GM19455 (cell line): ENCODE data around the gene SFXN4.
"Not testable (repeated sequence)": the region's sequence is repeated elsewhere in the genome, so short reads cannot be mapped to it uniquely, and the experiment has no call there.

Experiments
- ATAC-seq: cut with Tn5 transposase; IDR thresholded peaks from one replicate; pipeline ENCODE4 v1.9.1; 2021; ENCODE audit not compliant: unreplicated experiment

The SFXN4 gene

DNA sequence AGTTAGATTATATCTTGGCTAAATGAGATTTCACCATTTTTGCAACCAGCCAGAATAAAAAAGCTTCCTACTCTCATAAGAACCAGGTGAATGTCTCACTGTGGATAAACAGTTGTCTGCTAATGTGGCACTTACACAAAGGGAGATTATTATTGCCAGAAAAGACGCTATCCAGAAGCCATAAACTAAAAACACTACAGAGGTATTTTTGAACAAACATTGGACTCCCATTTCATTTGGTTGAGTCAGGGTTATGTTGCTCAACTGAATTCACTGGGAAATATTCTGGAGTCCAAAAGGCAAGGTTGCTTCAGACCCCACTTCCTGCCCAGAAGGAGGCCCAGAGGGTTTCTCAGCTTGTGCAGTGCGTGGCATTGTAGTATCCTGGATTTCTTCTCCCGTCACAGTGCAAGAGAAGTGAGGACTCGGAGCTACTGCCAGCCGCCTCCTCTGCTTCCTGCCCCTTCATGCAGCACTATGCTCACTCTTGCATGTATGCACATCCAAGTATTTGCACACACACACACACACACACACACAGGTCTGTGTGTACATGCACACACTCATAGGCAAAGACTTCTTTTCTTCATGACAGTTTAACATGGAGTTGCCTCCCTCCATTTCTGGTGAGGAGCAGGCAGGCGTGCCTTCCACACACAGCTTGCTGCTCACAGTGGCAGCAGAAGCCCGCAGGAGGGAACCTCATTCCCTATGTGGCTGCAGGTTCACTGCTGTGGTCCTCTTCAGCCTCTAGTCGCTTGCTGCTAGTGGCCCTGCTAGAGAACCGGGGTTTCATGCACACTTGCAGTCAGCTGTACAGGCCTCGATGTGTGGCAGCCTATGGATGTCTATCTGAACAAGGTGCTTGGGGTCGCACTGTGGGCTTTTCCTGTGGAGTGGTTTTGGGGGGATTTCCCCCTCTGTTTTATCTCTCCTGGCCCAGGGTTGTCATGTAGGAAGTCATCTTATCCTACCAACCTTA is 51.5 kb downstream of the SFXN4 start:
- ATAC-seq, result no peak

DNA sequence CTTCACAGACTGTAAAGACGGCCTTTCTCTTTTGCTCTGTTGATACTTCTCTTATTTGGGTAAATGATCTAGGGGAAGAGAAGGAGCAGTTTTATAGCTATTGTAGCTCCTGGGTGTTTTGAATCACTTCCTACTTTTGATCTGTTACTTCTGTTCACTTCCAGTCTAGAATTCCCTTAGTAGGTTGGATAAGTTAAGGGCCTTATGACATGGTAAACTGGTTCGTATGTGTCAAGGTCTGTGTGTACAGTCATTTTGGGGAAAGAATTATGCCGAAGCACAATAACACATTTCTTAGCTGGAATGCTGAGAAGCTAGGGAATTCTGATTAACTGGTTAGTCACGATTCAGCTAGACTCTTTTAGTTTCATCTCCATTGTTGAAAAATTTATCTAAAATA is 53.5 kb downstream of the SFXN4 start:
- no peak for ATAC-seq

DNA sequence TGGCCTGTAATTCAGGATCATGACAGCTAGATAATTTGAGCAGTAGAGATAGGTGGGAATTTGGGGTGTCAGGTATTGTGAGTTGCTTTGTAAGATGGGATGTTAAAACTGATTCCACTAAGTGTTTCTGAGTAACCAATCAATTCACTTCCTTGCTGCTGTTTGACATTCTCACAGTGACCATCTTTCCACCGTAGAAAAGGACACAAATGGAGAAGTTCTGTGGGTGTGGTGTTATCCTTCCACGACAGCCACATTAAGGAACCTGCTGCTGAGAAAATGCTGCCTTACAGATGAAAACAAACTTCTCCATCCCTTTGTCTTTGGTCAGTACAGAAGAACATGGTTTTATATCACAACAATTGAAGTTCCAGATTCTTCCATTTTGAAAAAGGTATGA is 57.7 kb downstream of the SFXN4 start:
- not testable (repeated sequence) for ATAC-seq

DNA sequence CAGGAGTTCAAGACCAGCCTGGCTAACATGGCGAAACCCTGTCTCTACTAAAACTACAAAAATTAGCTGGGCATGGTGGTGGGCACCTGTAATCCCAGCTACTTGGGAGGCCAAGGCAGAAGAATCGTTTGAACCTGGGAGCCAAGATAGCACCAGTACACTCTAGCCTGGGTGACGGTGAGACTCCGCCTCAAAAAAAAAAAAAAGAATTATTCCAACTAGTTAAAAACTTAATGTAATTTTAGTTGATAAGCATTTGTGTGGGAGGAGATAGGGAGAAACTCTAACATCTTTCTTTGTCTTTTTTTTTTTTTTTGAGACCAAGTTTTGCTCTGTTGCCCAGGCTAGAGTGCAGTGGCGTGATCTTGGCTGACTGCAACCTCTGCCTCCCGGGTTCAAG is 58.4 kb downstream of the SFXN4 start:
- ATAC-seq, result not testable (repeated sequence)

DNA sequence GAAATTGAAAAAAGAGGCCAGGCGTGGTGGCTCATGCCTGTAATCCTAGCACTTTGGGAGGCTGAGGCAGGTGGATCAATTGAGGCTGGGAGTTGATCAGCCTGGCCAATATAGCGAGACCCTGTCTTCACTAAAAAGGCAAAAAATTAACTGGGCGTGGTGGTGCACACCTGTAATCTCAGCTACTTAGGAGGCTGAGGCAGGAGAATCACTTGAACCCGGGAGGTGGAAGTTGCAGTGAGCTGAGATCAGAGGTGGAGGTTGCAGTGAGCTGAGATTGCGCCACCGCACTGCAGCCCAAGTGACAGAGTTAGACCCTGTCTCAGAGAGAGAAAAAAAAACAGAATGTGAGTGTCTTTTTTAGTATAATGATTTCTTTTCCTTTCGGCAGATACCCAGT is 59.6 kb downstream of the SFXN4 start:
- not testable (repeated sequence) for ATAC-seq

DNA sequence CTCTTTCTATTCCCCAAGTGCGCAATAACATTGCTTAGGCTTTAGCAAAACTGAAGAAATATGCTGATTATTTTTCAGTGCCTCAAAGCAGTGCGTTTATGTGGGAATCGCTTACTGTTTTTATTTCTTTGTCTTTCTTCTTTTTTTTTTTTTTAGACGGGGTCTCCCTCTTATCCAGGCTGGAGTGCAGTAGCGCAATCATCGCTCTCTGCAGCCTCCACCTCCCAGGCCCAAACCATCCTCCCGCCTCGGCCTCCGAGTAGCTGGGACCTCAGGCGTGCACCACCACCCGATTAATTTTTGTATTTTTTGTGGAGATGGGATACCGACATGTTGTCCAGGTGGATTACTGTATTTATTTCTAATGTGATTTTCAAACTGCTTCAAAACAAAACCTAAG is 60.4 kb downstream of the SFXN4 start:
- no peak for ATAC-seq

DNA sequence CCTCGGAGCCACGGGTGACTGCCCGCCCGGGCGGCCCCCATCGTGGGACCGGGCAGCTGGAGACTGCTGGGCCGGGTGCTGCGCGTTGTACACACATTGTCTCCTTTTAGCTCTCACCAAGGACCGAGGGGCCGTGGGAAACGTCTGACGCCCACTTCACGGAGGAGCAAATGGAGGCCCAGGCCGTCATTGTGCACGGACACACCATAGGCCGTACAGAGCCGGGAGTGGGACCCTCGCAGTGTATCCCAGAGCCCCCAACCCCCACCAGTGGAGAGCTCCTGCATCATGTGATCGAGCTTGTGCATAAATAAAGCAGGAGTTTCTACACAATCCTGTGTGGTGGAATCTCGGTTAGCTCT is 60.9 kb downstream of the SFXN4 start:
- peak; percentile 34 for ATAC-seq

DNA sequence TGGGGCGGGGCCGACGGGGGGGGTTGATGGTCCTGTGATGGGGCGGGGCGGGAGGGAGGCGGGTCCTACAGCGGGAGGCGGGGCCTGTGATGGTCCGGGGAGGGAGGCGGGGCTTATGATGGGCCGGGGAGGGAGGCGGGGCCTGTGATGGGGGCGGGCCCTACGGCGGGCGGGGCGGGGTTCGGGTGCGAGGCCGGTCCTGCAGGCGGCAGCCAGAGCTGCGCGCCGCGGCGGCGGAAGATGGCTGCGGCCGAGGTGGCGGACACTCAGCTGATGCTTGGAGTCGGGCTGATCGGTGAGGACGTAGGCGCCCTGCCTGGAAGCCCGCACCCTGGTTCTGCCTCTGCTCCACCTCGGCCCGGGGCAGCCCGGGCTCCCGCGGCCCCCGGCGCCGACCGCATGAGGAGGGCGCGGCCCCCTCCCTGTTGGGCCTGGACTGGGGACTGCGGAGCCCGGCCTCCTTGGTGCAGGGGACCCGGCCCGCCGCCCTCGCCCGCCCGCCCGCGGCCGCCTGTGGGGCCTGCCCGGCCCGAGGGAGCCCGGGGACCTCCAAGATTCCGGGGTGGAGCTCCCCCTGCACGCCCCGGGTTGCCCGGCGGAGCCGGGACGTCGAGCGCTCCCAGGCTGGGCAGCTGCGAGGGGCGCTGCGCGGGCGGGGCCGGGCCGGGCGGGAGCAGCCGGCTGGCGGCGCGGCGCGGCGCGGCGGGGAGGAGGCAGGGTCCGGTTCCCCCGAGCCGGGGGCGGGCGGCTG is 61.4 kb downstream of the SFXN4 start, which contains the start of gene DENND10:
Gene DENND10, plus strand, starts transcription at position 211 of the 751 bp plus-strand sequence. Its CDS starts 30 bp downstream, at position 241.
- peak; percentile 84 for ATAC-seq

DNA sequence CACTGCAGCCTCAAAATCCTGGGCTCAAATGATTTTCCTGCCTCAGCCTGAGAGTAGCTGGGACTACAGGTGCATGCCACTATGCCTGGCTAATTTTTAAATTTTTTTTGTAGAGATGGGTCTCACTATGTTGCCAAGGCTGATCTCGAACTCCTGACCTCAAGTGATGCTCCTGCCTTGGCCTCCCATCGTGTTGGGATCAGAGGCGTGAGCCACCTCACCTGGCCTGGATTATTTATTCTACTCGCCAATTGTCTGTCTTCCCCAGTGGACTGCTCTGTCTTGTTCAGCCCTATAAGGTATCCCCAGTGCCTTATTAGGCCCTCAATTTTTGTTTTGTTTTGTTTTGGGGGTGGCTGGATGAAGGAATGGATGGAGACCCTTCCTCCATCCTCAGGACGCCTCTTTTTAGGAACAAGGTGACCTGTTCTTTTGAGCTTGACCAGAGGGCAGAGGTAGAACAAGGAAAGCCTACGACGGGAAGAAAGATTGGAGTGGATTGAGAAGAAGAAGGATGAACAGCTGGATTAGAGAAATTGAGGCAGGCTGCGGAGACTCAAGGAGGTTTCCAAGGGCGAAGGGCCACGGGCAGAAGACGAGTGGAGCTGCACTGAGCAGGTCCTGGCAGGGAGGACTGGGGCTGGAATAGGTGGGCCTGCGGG is 62.1 kb downstream of the SFXN4 start:
- ATAC-seq, result no peak

DNA sequence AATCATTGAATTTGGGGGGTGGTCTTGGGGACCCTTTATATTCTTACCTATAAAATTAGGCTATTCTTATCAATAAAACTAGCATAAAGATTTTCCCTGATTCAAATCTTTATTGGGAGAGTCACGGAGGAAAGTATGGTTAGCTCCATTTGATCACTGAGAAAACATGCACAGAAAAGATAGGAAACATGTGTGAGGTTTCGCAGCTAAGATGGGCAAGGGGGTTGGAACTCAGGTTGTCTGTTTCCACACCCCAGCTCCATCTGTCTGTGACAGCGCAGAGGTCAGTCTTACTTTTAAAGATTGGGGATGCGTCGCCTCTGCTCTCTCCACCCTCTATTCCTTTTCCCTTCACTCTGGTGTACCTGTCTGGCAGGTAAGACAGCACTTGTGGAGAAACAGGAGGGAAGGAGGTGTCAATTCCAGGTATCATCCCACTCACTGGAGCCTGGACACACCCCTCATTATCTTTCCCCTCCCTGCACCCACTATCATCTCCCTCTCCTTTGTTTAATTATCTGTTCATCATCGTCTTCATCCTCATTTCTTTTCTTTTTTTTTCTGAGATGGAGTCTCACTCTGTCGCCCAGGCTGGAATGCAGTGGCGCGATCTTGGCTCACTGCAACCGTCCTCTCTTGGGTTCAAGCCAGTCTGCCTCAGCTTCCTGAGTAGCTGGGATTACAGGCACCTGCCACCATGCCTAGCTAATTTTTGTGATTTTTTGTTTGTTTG is 64.0 kb downstream of the SFXN4 start:
- no peak for ATAC-seq

DNA sequence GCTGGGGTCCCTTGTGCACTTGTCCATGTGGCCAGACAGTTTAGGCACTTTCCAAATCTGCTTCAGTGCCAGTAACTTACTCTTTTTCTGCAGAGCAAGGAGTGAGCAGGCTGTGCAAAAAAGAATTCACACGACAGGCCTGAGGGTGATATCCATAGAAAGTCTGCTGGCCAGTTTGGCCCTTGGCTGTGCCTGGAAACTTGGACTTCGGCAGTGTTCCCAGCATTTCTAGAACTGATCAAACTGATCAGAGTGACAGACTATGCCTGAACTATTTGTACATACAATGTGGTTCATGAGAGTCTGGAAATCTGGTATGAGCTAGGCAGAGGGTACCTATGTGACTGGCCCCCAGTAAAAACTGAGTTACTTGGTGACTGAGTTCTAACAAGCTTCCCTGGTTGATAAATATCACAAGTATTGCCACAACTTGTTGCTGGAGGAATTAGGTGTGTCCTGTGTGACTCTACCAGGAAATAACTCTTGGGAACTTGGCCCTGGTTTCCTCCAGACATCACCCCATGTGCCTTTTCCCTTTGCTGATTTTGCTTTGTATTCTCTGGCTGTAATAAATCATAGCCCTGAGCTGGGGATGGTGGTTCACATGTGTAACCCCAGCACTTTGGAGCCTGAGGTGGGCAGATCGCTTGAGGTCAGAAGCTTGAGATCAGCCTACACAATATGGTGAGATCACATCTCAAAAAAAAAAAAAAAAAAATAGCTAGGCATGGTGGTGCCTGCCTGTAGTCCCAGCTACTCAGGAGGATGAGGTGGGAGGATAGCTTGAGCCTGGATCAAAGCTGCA is 64.9 kb downstream of the SFXN4 start:
- ATAC-seq, result no peak

DNA sequence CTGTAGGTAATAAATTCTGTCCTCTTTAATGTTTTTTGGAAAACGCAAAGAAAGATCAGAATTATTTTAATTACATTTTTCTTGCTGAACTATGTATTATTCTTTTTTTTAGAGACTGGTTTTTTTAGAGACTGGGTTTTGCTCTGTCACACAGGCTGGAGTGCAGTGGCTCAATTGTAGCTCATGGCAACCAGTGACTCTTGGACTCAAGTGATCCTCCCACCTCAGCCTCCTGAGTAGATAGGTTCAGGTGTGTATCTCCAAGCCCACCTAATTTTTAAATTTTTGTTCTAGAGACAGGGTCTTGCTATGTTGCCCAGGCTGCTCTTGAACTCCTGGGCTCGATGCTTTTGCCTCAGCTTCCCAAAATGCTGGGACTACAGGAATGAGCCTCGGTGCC is 66.9 kb downstream of the SFXN4 start:
- no peak for ATAC-seq

DNA sequence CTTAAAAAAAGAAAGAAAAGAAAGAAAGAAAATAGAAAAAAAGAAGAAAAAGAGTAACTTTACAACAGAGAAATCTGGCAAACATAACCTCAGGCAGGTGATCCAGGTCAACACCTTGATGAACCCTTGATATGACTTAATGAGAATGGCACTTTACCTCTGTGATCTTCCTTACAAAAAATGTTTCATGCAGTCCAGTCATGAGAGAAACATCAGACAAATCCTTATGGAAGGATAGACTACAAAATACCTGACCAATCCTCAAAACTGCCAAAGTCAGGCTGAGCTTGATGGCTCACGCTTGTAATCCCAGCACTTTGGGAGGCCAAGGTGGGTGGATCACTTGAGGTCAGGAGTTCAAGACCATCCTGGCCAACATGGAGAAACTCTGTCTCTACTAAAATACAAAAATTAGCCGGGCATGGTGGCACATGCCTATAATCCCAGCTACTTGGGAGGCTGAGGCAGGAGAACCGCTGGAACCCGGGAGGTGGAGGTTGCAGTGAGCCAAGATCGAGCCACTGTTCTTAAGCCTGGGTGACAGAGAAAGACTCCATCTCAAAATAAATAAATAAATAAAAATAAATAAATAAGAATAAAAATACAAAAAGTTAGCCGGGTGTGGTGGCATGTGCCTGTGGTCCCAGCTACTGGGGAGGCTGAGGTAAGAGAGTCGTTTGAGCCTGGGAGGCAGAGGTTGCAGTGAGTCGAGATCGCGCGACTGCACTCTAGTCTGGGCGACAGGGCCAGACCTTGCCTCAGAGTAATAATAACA is 68.7 kb downstream of the SFXN4 start:
- ATAC-seq, result not testable (repeated sequence)

DNA sequence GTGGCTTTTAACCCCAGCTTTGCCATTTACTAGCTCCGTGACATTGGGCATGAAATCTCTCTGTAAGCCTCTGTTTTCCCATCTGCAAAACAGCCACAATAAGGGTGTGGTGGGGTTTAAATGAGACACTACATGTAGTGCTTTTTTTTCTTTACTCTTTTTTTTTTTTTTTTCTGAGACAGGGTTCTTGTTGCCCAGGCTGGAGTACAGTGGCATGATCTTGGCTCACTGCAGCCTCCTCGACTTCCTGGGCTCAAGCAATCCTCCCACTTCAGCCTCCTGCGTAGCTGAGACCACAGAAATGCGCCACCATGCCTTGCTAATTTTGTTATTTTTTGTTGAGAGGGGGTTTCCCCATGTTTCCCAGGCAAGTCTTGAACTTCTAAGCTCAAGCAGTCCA is 69.9 kb downstream of the SFXN4 start:
- ATAC-seq, result no peak

DNA sequence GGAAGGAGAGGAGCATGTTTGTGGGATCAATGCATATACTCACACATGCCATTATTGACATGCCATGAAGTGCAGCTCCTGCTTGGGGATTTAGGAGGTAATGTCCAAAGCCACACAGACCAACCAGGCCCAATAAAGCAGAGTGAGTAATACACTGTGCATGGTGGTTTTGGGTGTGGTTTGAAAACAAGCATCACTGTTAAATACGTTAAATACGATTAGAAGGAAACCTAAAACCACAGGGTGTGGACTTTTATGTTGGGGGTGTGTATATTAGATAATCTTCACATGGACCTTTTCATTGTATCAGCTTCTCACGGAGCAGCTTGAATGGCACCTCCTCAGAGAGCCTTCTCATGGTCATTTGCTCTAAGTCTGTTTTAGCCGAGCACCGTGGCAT is 74.5 kb downstream of the SFXN4 start:
- peak; percentile 47 for ATAC-seq
